ENCODE results near the gene VAV1.

VAV1 gene

GRCh38 chr19:6887316-6887715 is 114.8 kb downstream of the VAV1 start, which contains the start of gene ADGRE1:
Gene ADGRE1, plus strand, starts transcription at chr19:6887579. Its CDS starts 30 bp downstream, at chr19:6887609.
- TF ChIP-seq REST (IDR thresholded peaks at IDR 0.05; ENCODE audit: insufficient read depth in 1 of 2, low read depth in 2 of 2, low read length in 2 of 2) (no peak), SIN3A (IDR thresholded peaks at IDR 0.05; ENCODE audit: borderline replicate concordance, insufficient read depth, low read length) (no peak), POLR2AphosphoS5 (IDR thresholded peaks at IDR 0.05; ENCODE audit: low read depth, low read length) (no peak), TAF1 (IDR thresholded peaks at IDR 0.05; ENCODE audit: borderline replicate concordance, insufficient read depth, low read length) (no peak), FOXP2 (optimal IDR thresholded peaks at IDR 0.05; ENCODE audit: borderline replicate concordance, extremely low read depth, extremely low read length, insufficient read depth) (no peak)

- TF ChIP-seq FOXP2 (optimal IDR thresholded peaks at IDR 0.05; ENCODE audit: borderline replicate concordance, extremely low read depth, extremely low read length, insufficient read depth) = no peak
These were observed 116.5 kb downstream of the VAV1 start for GRCh38 chr19:6888967-6889366.

- no peak for TF ChIP-seq FOXP2 (optimal IDR thresholded peaks at IDR 0.05; ENCODE audit: borderline replicate concordance, extremely low read depth, extremely low read length, insufficient read depth)
- TF ChIP-seq POLR2AphosphoS5 (IDR thresholded peaks at IDR 0.05; ENCODE audit: low read depth, low read length) = no peak
- no peak for TF ChIP-seq REST (IDR thresholded peaks at IDR 0.05; ENCODE audit: insufficient read depth in 1 of 2, low read depth in 2 of 2, low read length in 2 of 2)
- no peak for TF ChIP-seq SIN3A (IDR thresholded peaks at IDR 0.05; ENCODE audit: borderline replicate concordance, insufficient read depth, low read length)
These were observed 117.9 kb downstream of the VAV1 start for GRCh38 chr19:6890401-6890913.

GRCh38 chr19:6890938-6891337 is 118.4 kb downstream of the VAV1 start:
- TF ChIP-seq FOXP2 (optimal IDR thresholded peaks at IDR 0.05; ENCODE audit: borderline replicate concordance, extremely low read depth, extremely low read length, insufficient read depth) (no peak), POLR2AphosphoS5 (IDR thresholded peaks at IDR 0.05; ENCODE audit: low read depth, low read length) (no peak), REST (IDR thresholded peaks at IDR 0.05; ENCODE audit: insufficient read depth in 1 of 2, low read depth in 2 of 2, low read length in 2 of 2) (no peak), TAF1 (IDR thresholded peaks at IDR 0.05; ENCODE audit: borderline replicate concordance, insufficient read depth, low read length) (no peak), SIN3A (IDR thresholded peaks at IDR 0.05; ENCODE audit: borderline replicate concordance, insufficient read depth, low read length) (no peak)

GRCh38 chr19:6891761-6892385 is 119.4 kb downstream of the VAV1 start:
- TF ChIP-seq FOXP2 (optimal IDR thresholded peaks at IDR 0.05; ENCODE audit: borderline replicate concordance, extremely low read depth, extremely low read length, insufficient read depth) (no peak), POLR2AphosphoS5 (IDR thresholded peaks at IDR 0.05; ENCODE audit: low read depth, low read length) (no peak), TAF1 (IDR thresholded peaks at IDR 0.05; ENCODE audit: borderline replicate concordance, insufficient read depth, low read length) (no peak), REST (IDR thresholded peaks at IDR 0.05; ENCODE audit: insufficient read depth in 1 of 2, low read depth in 2 of 2, low read length in 2 of 2) (no peak), SIN3A (IDR thresholded peaks at IDR 0.05; ENCODE audit: borderline replicate concordance, insufficient read depth, low read length) (no peak)
